ENCODE data around the gene FCHSD2.

DNA sequence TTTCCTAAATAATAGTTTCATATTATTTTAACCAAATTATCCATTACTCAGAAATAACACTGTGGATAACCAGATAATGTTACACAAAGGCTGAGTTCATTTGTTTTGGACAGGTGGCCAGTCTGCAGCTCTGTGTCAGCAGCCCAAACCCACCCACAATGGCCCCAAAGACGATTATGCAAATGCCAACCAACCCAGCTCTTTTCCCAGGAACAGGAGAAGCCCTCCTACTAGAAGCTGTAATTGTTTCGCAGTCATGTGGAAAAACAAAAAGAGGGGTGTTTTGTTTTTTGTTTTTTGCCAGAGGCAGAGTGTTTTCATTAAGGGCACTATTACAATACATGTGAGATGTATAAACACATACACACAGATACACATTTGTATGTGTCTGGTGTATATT lies 102.1 kb downstream of the FCHSD2 start:
- TF ChIP-seq SUZ12 (IDR thresholded peaks at IDR 0.05; ENCODE audit: extremely low read depth, insufficient read depth, insufficient read length) (no peak), YY1 (IDR thresholded peaks at IDR 0.05; ENCODE audit: insufficient read depth, insufficient read length) (no peak), ZNF274 (IDR thresholded peaks at IDR 0.05; ENCODE audit: low read depth, low read length) (no peak)

All from NT2/D1 (cell line).